H7 (cell line): ENCODE data around the gene SPTBN1. TPM values are rescaled to one million over a fixed set of nuclear protein-coding genes. Genes with fewer than 3 reads are reported as not detected.
A peak's percentile ranks its signal among the peaks of the same experiment; 100 is the strongest.

Source experiments
- DNase-seq: peaks from one replicate; pipeline ENCODE4 v3.0.0; 2012
- H3K27me3 ChIP-seq: 2 replicates; pipeline ENCODE4 v1.6.0; 2011; ENCODE audit warnings: mild to moderate bottlenecking, low read length; ENCODE audit not compliant: control insufficient read depth, insufficient read depth
- H3K36me3 ChIP-seq: replicated peaks from 2 replicates; pipeline ENCODE4 v1.5.1; 2011; ENCODE audit warnings: low read length; ENCODE audit not compliant: control insufficient read depth, insufficient read depth
- H3K4me3 ChIP-seq: 2 replicates; pipeline ENCODE4 v1.5.1; 2011; ENCODE audit warnings: low read depth, mild to moderate bottlenecking, control low read depth, low read length, moderate library complexity; ENCODE audit not compliant: insufficient read depth
- total RNA-seq: library from RNA; depleted of rRNA; stranded (reverse); fragments of >200 nt; shearing (Covaris generic); gene quantifications from 2 replicates; pipeline ENCODE4 v1.2.3, GENCODE V29; 2014

The SPTBN1 gene
- total RNA-seq, 1 experiment from 2014 or later = 100 TPM

DNA sequence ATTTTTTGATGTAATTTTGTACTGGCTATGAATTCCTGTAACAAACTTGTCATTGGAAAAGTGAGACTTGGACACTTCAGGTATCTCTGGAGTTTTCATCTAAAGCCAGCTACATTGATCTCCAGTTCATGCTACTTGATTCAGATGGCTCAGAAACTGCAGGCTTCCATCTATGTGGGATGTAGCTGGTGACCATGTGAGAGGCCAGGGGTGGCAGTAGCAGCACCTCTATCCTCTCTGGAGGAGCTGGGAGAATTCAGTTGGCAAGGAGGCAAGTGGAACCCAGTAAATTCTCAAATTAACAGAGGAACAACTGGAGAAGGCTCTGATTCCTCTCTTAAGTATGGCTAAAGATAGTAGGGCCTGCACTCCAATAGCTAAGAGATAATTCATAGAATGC lies 10.0 kb upstream of the SPTBN1 start:
- Histone ChIP-seq H3K36me3 (no peaks in the 10 kb centered on the region), H3K4me3 (no peak overlapping the region), H3K27me3 (no peaks in the 10 kb centered on the region)
- no peak for DNase-seq

DNA sequence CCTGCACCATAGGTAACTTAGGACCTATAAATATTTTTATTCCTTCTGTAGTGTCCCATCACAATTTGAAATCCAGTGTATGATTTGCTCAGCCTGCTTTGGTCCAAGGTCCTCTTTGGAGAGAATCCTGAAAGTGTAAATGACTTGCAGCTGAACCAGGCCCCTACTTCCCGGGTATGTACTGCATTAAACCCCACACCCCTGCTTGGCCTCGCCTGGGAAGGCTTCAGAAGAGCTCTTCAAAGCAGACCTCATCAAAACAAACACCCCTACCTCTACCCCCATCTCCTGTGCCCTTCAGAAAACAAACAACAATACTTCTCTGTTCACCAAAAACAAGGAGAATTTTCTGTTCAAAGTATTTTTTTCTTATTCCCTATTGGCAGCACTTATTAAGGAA lies 9.5 kb upstream of the SPTBN1 start:
- DNase-seq = no peak
- no peak overlapping the region for H3K4me3 ChIP-seq
- H3K27me3 ChIP-seq = no peaks in the 10 kb centered on the region
- no peaks in the 10 kb centered on the region for H3K36me3 ChIP-seq

DNA sequence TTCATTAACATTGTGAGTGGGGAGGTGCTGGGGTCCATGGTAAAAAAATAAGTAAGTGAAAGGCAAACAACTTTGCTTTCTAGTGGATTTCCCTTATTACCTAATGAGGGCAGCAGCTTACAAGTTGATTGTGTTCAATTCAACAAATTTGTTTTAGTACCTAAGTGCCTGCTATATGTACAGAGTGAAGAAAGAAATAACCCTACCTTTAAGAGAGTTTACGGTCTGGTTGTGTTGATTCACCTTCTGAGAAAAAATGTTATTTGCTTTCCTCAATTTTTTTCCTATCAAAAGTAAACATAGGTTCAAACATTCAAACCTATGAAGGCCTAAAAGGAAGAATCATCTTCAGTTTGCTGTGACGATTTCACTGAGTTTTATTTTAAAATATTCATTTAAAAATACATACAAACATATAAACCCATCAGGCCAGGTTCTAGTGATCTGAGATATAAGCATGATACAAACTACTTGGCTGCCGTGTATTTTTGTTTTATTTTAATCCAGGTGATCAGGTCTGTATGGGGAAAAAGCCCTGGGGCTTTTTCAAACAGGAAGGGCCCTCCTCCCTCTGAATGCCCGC lies 1.5 kb upstream of the SPTBN1 start:
- H3K4me3 ChIP-seq = peak overlapping the region; percentile 48
- H3K36me3 ChIP-seq = no peaks in the 10 kb centered on the region
- no peaks in the 10 kb centered on the region for H3K27me3 ChIP-seq
- DNase-seq = no peak

DNA sequence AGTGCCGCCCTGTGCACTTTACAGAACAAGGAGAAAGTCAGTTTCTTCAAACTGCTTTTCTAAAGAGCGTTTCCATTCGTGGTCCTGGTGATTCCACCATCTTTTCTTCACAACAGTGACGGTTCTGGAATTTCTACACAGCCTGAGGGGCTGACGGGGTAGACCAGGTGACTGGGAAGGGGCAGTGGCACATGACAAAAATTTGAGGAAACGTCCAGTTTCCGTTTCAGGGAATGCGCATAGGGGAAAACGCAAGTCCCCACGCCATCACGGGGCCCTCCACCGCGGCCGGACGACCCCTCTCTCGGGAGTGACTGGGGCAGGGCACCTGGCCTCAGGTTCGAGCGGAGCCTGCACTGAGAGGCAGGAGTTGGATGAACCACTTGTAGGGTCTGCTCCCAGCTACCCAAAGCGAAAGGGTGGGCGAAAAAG lies 980 bp upstream of the SPTBN1 start:
- DNase-seq = peak; percentile 38
- Histone ChIP-seq H3K4me3 (peak overlapping the region; percentile 48), H3K36me3 (no peaks in the 10 kb centered on the region), H3K27me3 (no peaks in the 10 kb centered on the region)

DNA sequence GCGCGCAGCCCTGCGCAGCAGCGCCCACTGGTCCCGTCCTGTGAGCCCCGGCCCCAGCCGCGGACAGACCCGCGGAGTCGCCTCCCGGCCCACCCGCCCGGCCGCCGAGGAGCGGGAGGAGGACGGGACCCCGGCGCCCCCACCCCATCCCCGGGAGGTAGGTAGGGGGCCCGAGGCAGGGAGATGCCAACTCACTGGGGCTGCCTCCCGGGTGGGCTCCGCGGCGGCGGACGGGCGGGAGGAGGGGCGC lies 160 bp downstream of the SPTBN1 start:
- DNase-seq = peak; percentile 80
- no peaks in the 10 kb centered on the region for H3K36me3 ChIP-seq
- no peaks in the 10 kb centered on the region for H3K27me3 ChIP-seq
- H3K4me3 ChIP-seq = peak overlapping the region; percentile 48

DNA sequence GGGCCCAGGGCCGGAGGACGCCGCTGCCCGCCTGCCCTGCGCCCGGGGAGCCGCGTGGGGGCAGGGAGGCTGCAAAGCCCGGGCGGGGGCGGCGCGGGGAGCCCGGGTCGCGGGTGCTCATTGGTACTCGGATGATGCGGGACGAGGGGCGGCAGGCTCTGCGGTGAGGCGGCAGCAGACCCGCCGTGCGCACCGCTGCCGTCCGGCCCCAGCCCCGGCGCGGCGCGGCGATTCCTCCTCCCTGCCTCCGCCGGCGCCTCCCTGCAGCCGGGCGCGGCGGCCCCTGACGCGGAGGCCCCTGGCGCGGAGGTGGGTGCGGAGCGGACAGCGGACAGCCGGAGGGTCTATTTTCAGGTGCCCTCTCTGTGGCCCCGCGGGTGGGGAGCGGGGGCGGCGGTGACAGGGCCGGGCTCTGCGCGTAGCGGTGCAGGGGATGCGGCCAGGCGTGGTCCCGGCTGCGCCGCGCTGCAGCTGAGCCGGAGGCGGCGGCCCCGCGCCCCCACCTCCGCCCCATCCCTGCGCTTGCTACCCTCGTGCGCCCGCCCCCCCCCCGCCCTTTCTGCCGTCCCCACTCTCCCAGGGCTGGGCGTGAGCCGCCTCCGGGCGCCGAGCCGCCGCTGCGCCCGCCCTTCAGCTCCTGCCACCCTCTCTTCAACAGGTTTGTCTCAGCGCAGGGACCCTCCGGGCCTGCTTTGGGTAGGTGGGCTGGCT lies 640 bp downstream of the SPTBN1 start:
- Histone ChIP-seq H3K4me3 (peak overlapping the region; percentile 48), H3K36me3 (no peaks in the 10 kb centered on the region), H3K27me3 (no peaks in the 10 kb centered on the region)
- peak; percentile 85 for DNase-seq

DNA sequence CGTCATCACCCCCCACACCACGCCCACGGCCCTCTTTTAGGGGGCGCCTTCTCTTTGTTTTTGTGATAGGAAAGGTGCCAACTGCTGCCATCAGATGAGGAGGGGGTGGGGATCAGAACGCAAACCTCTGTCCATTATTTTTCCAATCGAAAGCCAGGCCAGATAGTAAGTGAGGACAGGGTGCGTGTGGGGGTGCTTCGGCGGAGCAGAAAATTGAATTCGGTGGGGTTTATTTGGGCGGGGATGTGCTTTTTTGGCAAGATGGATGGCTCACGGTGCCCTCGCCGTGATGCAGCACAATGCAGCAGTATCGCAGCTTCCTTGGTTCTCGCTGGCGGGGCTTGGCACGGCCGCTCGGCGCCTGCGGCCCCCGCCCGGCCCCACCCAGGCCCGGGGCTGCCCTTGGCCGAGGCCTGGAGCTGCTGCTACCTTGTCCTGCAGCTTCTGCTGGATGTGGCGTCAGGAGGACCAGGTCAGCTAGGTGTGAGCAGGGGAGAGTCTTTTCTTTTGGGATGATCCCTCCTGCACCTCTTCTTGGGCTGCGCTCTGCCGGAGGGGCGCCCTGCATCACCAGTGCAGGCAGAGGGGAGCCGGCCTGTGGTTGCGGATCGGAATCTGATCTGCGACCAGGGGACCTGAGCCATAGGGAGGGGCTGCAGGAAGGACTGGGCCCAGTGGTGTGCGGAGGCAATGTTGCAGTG lies 1.3 kb downstream of the SPTBN1 start:
- no peaks in the 10 kb centered on the region for H3K27me3 ChIP-seq
- peak; percentile 74 for DNase-seq
- peak overlapping the region; percentile 48 for H3K4me3 ChIP-seq
- no peaks in the 10 kb centered on the region for H3K36me3 ChIP-seq

DNA sequence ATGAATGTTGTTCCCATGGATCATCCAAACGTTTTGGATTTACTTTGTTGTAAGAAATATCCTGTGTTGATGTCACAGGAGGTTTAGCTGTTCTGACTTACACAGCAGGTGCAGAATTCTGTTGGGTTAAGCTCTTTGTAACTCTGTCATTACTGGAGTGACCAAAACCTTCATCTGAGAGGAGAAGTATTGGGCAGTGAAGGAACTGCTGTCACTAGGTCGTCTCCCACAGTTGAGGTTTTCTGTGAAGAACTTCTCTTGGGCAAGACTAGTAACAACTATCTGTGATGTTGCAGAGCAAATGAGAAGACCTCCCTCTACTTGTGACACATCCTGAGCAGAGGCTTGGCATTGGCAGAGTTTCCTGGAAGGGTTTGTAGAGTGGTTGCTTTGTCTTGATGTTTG lies 2.9 kb downstream of the SPTBN1 start:
- no peak for DNase-seq
- H3K4me3 ChIP-seq = no peak overlapping the region

DNA sequence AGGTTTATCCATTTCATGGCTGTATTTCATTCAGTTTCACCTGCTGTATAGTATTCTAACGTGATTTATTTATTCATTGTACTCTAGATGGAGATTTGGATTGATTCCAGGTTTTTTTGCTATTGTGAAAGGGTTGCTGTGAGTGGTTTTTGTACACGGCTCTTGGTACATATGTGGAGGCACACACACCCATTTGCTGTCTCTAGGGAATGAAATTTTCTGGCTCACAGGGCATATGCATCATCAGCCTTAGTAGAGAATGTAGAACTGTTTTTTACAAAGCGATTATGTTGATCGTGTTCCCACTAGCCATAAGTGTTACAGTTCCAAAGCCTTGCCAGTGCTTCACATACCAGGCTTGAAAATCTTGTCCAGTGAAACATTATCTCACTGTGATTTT lies 5.1 kb downstream of the SPTBN1 start:
- no peaks in the 10 kb centered on the region for H3K36me3 ChIP-seq
- no peak for DNase-seq
- no peaks in the 10 kb centered on the region for H3K27me3 ChIP-seq
- H3K4me3 ChIP-seq = no peak overlapping the region

More for the DNA sequence above, 2.9 kb downstream of the SPTBN1 start:
- Histone ChIP-seq H3K27me3 (no peaks in the 10 kb centered on the region), H3K36me3 (no peaks in the 10 kb centered on the region)

DNA sequence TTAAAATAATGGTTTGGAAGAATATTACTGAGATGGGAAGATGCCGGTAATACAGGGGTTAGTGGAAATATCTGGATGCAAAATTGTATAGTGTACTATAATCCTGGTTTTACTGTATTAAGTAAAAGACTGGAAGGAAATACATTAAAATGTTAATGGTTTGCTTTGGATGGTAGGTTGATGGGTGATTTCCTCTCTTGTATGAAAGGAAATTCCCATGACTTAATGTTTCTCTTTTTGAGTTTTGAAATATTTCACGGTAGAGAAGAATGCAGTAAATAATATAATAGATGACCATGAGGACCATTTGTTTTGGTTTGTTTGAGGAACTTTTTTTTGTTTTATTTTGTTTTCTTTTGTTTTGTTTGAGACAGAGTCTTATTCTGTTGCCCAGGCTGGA lies 8.2 kb downstream of the SPTBN1 start:
- no peak overlapping the region for H3K4me3 ChIP-seq
- no peaks in the 10 kb centered on the region for H3K27me3 ChIP-seq

DNA sequence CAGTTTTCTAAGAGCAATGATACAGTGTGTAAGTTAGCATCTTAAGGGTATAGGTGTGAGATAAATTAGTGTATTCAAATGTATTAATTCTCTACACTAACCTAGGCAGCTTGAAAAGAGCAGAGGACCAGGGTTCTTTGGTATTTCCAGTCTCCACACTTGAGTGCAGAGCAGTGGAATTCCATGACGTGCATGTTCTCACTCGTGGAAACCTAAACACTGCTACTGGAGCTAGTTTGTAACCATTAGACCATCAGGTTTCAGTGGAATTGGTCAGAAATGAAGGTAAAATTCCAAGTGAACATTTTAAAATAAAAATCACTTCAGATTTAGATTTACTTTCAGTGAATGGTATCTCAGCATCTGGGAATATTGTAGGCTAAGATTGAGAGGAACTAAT lies 9.0 kb downstream of the SPTBN1 start:
- no peak overlapping the region for H3K4me3 ChIP-seq
- no peaks in the 10 kb centered on the region for H3K27me3 ChIP-seq
- no peaks in the 10 kb centered on the region for H3K36me3 ChIP-seq
- DNase-seq = no peak

More for the DNA sequence above, 8.2 kb downstream of the SPTBN1 start:
- no peaks in the 10 kb centered on the region for H3K36me3 ChIP-seq
- DNase-seq = no peak

DNA sequence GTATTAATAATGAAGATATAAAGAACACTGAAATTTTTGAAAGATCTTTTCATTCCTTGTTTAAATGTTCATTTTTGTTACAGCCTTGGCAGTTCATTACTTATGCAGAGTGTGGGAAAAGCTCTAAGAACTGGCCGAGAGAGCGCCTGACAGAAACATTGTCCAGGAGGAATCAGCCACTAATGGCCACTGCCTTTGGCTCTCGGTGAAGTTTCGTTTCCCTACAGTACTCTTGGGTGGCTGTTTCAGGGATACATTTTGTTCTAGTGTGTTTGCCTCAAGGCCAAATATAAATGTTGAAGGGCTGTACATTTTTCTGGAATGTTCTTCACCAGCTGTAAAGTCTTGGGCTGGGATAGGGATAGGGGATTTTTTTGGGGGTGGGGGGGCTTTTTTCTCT lies 10.7 kb downstream of the SPTBN1 start:
- Histone ChIP-seq H3K36me3 (no peaks in the 10 kb centered on the region), H3K4me3 (no peak overlapping the region), H3K27me3 (no peaks in the 10 kb centered on the region)
- no peak for DNase-seq

DNA sequence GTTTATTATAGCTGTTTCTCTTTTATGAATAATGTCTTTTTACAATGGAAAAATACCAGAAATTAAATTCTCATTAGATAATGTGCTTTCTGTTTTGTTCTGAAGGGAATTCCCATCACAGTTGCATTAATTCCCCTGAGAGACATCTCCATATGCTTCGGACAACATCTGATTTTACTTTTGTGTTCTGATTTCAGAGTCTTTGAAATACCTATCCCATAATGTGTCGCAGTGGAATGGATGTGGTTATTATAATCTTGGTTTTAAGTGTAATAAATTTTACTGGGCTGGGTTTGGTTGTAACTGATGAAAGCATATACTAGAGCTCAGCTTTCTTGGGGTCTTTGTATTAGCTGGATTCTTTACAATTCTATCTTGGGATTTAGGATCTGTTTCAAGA lies 12.5 kb downstream of the SPTBN1 start:
- no peak for DNase-seq
- no peak overlapping the region for H3K4me3 ChIP-seq
- no peaks in the 10 kb centered on the region for H3K36me3 ChIP-seq
- H3K27me3 ChIP-seq = no peaks in the 10 kb centered on the region

DNA sequence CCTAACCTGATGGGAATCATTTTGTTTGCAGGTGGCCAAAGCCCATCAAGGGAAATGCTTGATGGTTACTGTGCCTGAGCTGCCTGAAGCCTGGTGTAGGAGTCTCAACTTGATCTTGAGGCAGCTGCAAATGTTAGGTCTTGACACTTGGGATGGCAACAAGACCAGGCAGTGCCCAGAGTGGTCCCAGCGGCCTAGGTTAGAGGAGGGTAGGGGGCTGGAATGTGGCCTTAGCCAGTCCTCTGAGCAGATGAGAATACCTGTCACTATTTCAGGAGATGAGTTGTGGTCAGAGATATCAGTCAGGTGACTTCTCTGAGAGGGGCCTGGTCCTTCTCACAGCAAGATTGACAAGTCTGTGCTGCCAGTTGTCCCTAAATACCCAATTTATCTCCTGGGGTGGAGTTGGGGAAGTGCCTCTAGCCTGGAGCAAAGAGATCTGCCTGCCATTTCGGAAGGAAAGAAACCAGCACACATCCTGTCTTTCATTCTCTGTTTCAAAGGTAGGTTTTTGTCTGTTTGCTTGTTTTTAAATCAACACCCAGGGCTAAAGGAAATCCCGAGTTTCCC lies 13.4 kb downstream of the SPTBN1 start:
- Histone ChIP-seq H3K36me3 (no peaks in the 10 kb centered on the region), H3K4me3 (no peak overlapping the region), H3K27me3 (no peaks in the 10 kb centered on the region)
- DNase-seq = no peak

DNA sequence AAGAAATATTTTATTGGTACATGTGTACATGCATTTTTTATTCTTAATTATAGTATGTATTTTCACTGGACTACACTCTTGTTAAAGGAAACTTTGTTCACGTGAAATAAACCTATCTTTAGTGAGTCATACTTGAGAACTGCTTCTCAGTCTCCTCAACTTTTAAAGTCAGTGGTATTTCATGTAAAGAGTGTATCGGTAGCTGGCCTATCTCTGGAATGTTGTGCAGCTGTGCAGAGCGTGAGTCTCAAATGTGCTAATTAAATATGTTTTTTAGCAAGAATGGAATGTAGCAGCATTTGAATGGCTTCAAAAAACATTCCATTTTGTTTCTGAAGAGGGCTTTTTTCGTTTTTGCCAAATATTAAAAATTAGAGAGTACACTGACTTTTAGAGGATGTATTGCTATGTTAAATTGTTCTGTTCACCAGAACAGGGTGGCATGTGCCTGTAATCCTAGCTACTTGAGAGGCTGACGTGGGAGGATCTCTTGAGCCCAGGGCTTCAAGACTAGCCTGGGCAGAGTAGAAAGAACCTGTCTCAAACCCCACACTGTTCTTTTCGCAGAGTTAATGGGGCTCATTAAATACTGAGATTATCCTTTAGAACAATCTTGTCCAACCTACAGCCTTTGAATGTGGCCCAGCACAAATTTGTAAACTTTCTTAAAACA lies 14.3 kb downstream of the SPTBN1 start:
- Histone ChIP-seq H3K4me3 (no peak overlapping the region), H3K36me3 (no peaks in the 10 kb centered on the region), H3K27me3 (no peaks in the 10 kb centered on the region)
- no peak for DNase-seq
